ENCODE results near the gene PWWP2B.

The PWWP2B gene

GRCh38 chr10:132413226-132414205 is 16.5 kb downstream of the PWWP2B start:
- ChIA-PET CTCF (interaction anchor here (0.7 to 9.4 kb wide), 8 partner anchors 8 to 40 kb away, joined by 3 to 86 read pairs (median 5); no protein-coding TSS in a partner anchor), POLR2A (interaction anchor here (1.7 kb wide), 1 partner anchor 8 kb away, joined by 10 read pairs; no protein-coding TSS in a partner anchor)
- Histone ChIP-seq H3K36me3 (ENCODE audit: control insufficient read depth in 4 of 4, insufficient read depth in 4 of 4, low read length in 3 of 4) (peaks cover 0 to 79% (median 18%) of the 10 kb centered on the region in 4 experiments), H3K4me3 (ENCODE audit: control insufficient read depth in 1 of 7, extremely low read depth in 1 of 7, insufficient read depth in 4 of 7, low read depth in 2 of 7, low read length in 6 of 7) (peak overlapping the region in 1 of 7 experiments; percentile 5), H3K27me3 (replicated peaks in 2 of 5; ENCODE audit: control insufficient read depth in 4 of 5, insufficient read depth in 5 of 5, low read length in 4 of 5) (no peaks in the 10 kb centered on the region), H3K9me3 (ENCODE audit: control extremely low read depth in 1 of 5, control insufficient read depth in 4 of 5, insufficient read depth in 2 of 5, low read depth in 1 of 5, low read length in 4 of 5) (no peaks in the 10 kb centered on the region), H3K4me1 (ENCODE audit: control extremely low read depth in 1 of 4, control insufficient read depth in 4 of 4, insufficient read depth in 4 of 4, low read length in 3 of 4) (peaks cover 3 to 68% (median 55%) of the 10 kb centered on the region in 4 experiments), H3K27ac (ENCODE audit: insufficient read depth in 1 of 2, low read depth in 1 of 2, low read length in 2 of 2, poor library complexity in 1 of 2, severe bottlenecking in 2 of 2) (peak overlapping the region in 1 of 2 experiments; percentile 14)
- DNase-seq = no peak
- WGBS (ENCODE audit: insufficient coverage) = 95% methylated on average over 27 of the region's 32 CpGs

GRCh38 chr10:132414402-132415016 is 17.5 kb downstream of the PWWP2B start:
- peaks cover 3 to 66% (median 55%) of the 10 kb centered on the region in 4 experiments for H3K4me1 ChIP-seq (ENCODE audit: control extremely low read depth in 1 of 4, control insufficient read depth in 4 of 4, insufficient read depth in 4 of 4, low read length in 3 of 4)
- WGBS (ENCODE audit: insufficient coverage) = 95% methylated on average over 18 of the region's 21 CpGs
- no peaks in the 10 kb centered on the region for H3K27me3 ChIP-seq (replicated peaks in 2 of 5; ENCODE audit: control insufficient read depth in 4 of 5, insufficient read depth in 5 of 5, low read length in 4 of 5)
- POLR2A ChIA-PET = no interaction called here
- H3K4me3 ChIP-seq (ENCODE audit: control insufficient read depth in 1 of 7, extremely low read depth in 1 of 7, insufficient read depth in 4 of 7, low read depth in 2 of 7, low read length in 6 of 7) = no peak overlapping the region
- H3K36me3 ChIP-seq (ENCODE audit: control insufficient read depth in 4 of 4, insufficient read depth in 4 of 4, low read length in 3 of 4) = peaks cover 0 to 76% (median 18%) of the 10 kb centered on the region in 4 experiments
- CTCF ChIA-PET = interaction anchor here (0.7 to 9.4 kb wide), 3 partner anchors 7 to 32 kb away, joined by 3 to 86 read pairs (median 34); no protein-coding TSS in a partner anchor
- H3K9me3 ChIP-seq (ENCODE audit: control extremely low read depth in 1 of 5, control insufficient read depth in 4 of 5, insufficient read depth in 2 of 5, low read depth in 1 of 5, low read length in 4 of 5) = no peaks in the 10 kb centered on the region
- no peak overlapping the region for H3K27ac ChIP-seq (ENCODE audit: insufficient read depth in 1 of 2, low read depth in 1 of 2, low read length in 2 of 2, poor library complexity in 1 of 2, severe bottlenecking in 2 of 2)
- DNase-seq = no peak

- Histone ChIP-seq H3K4me3 (ENCODE audit: control insufficient read depth in 1 of 7, extremely low read depth in 1 of 7, insufficient read depth in 4 of 7, low read depth in 2 of 7, low read length in 6 of 7) (no peak overlapping the region), H3K4me1 (ENCODE audit: control extremely low read depth in 1 of 4, control insufficient read depth in 4 of 4, insufficient read depth in 4 of 4, low read length in 3 of 4) (peaks cover 3 to 66% (median 58%) of the 10 kb centered on the region in 4 experiments), H3K9me3 (ENCODE audit: control extremely low read depth in 1 of 5, control insufficient read depth in 4 of 5, insufficient read depth in 2 of 5, low read depth in 1 of 5, low read length in 4 of 5) (no peaks in the 10 kb centered on the region), H3K27ac (ENCODE audit: insufficient read depth in 1 of 2, low read depth in 1 of 2, low read length in 2 of 2, poor library complexity in 1 of 2, severe bottlenecking in 2 of 2) (no peak overlapping the region), H3K36me3 (ENCODE audit: control insufficient read depth in 4 of 4, insufficient read depth in 4 of 4, low read length in 3 of 4) (peaks cover 0 to 68% (median 18%) of the 10 kb centered on the region in 4 experiments), H3K27me3 (replicated peaks in 2 of 5; ENCODE audit: control insufficient read depth in 4 of 5, insufficient read depth in 5 of 5, low read length in 4 of 5) (no peaks in the 10 kb centered on the region)
- POLR2A ChIA-PET = no interaction called here
- no peak for DNase-seq
- WGBS (ENCODE audit: insufficient coverage) = 98% methylated on average over 5 of the region's 5 CpGs
- CTCF ChIA-PET = no interaction called here
Observed at GRCh38 chr10:132415255-132415654, 18.3 kb downstream of the PWWP2B start.

GRCh38 chr10:132415956-132416355 is 19.0 kb downstream of the PWWP2B start:
- Histone ChIP-seq H3K4me1 (ENCODE audit: control extremely low read depth in 1 of 4, control insufficient read depth in 4 of 4, insufficient read depth in 4 of 4, low read length in 3 of 4) (peaks cover 3 to 66% (median 59%) of the 10 kb centered on the region in 4 experiments), H3K4me3 (ENCODE audit: control insufficient read depth in 1 of 7, extremely low read depth in 1 of 7, insufficient read depth in 4 of 7, low read depth in 2 of 7, low read length in 6 of 7) (no peak overlapping the region), H3K27me3 (replicated peaks in 2 of 5; ENCODE audit: control insufficient read depth in 4 of 5, insufficient read depth in 5 of 5, low read length in 4 of 5) (no peaks in the 10 kb centered on the region), H3K9me3 (ENCODE audit: control extremely low read depth in 1 of 5, control insufficient read depth in 4 of 5, insufficient read depth in 2 of 5, low read depth in 1 of 5, low read length in 4 of 5) (no peaks in the 10 kb centered on the region), H3K27ac (ENCODE audit: insufficient read depth in 1 of 2, low read depth in 1 of 2, low read length in 2 of 2, poor library complexity in 1 of 2, severe bottlenecking in 2 of 2) (no peak overlapping the region), H3K36me3 (ENCODE audit: control insufficient read depth in 4 of 4, insufficient read depth in 4 of 4, low read length in 3 of 4) (peaks cover 0 to 63% (median 15%) of the 10 kb centered on the region in 4 experiments)
- 98% methylated on average over 18 of the region's 22 CpGs for WGBS (ENCODE audit: insufficient coverage)
- ChIA-PET POLR2A (no interaction called here), CTCF (no interaction called here)
- DNase-seq = no peak

- peaks cover 0 to 56% (median 15%) of the 10 kb centered on the region in 4 experiments for H3K36me3 ChIP-seq (ENCODE audit: control insufficient read depth in 4 of 4, insufficient read depth in 4 of 4, low read length in 3 of 4)
- POLR2A ChIA-PET = no interaction called here
- no peaks in the 10 kb centered on the region for H3K9me3 ChIP-seq (ENCODE audit: control extremely low read depth in 1 of 5, control insufficient read depth in 4 of 5, insufficient read depth in 2 of 5, low read depth in 1 of 5, low read length in 4 of 5)
- no peak for DNase-seq
- H3K4me1 ChIP-seq (ENCODE audit: control extremely low read depth in 1 of 4, control insufficient read depth in 4 of 4, insufficient read depth in 4 of 4, low read length in 3 of 4) = peaks cover 3 to 66% (median 59%) of the 10 kb centered on the region in 4 experiments
- CTCF ChIA-PET = no interaction called here
- 98% methylated on average over 29 of the region's 32 CpGs for WGBS (ENCODE audit: insufficient coverage)
- H3K27me3 ChIP-seq (replicated peaks in 2 of 5; ENCODE audit: control insufficient read depth in 4 of 5, insufficient read depth in 5 of 5, low read length in 4 of 5) = no peaks in the 10 kb centered on the region
- no peak overlapping the region for H3K4me3 ChIP-seq (ENCODE audit: control insufficient read depth in 1 of 7, extremely low read depth in 1 of 7, insufficient read depth in 4 of 7, low read depth in 2 of 7, low read length in 6 of 7)
- H3K27ac ChIP-seq (ENCODE audit: insufficient read depth in 1 of 2, low read depth in 1 of 2, low read length in 2 of 2, poor library complexity in 1 of 2, severe bottlenecking in 2 of 2) = no peak overlapping the region
Observed at GRCh38 chr10:132416566-132417256, 19.7 kb downstream of the PWWP2B start.

- H3K9me3 ChIP-seq (ENCODE audit: control extremely low read depth in 1 of 5, control insufficient read depth in 4 of 5, insufficient read depth in 2 of 5, low read depth in 1 of 5, low read length in 4 of 5) = no peaks in the 10 kb centered on the region
Observed at GRCh38 chr10:132417257-132417910, 20.4 kb downstream of the PWWP2B start.

More at GRCh38 chr10:132417257-132417910, 20.4 kb downstream of the PWWP2B start:
- POLR2A ChIA-PET = no interaction called here
- 98% methylated on average over 16 of the region's 26 CpGs for WGBS (ENCODE audit: insufficient coverage)
- H3K36me3 ChIP-seq (ENCODE audit: control insufficient read depth in 4 of 4, insufficient read depth in 4 of 4, low read length in 3 of 4) = peaks cover 0 to 49% (median 15%) of the 10 kb centered on the region in 4 experiments
- DNase-seq = no peak
- peak overlapping the region in 1 of 2 experiments; percentile 14 for H3K27ac ChIP-seq (ENCODE audit: insufficient read depth in 1 of 2, low read depth in 1 of 2, low read length in 2 of 2, poor library complexity in 1 of 2, severe bottlenecking in 2 of 2)
- peaks cover 0 to 66% (median 59%) of the 10 kb centered on the region in 4 experiments for H3K4me1 ChIP-seq (ENCODE audit: control extremely low read depth in 1 of 4, control insufficient read depth in 4 of 4, insufficient read depth in 4 of 4, low read length in 3 of 4)
- no peak overlapping the region for H3K4me3 ChIP-seq (ENCODE audit: control insufficient read depth in 1 of 7, extremely low read depth in 1 of 7, insufficient read depth in 4 of 7, low read depth in 2 of 7, low read length in 6 of 7)
- CTCF ChIA-PET = interaction anchor here (8.2 kb wide), 1 partner anchor 8 kb away, joined by 86 read pairs; no protein-coding TSS in a partner anchor
- H3K27me3 ChIP-seq (replicated peaks in 2 of 5; ENCODE audit: control insufficient read depth in 4 of 5, insufficient read depth in 5 of 5, low read length in 4 of 5) = no peaks in the 10 kb centered on the region

Measured in common myeloid progenitor, CD34-positive (primary cell).